Hematopoietic multipotent progenitor cell (in vitro differentiated cells): ENCODE measurements around the gene LYPD3. TPM values are rescaled to one million over a fixed set of nuclear protein-coding genes. Genes with fewer than 3 reads are reported as not detected.
"Not testable (repeated sequence)": the region's sequence is repeated elsewhere in the genome, so short reads cannot be mapped to it uniquely, and the experiment has no call there.

ENCODE experiments used
- DNase-seq, 3 donors: peaks; one replicate each; pipeline ENCODE4 v3.0.0-alpha.2; 2011 to 2015; ENCODE audit warnings: low read depth in 2 of 3, low spot score in 2 of 3
- total RNA-seq: library from RNA; depleted of rRNA; stranded (reverse); fragments of >200 nt; gene quantifications from one replicate; pipeline ENCODE4 v1.2.3, GENCODE V29; 2012

The LYPD3 gene
- total RNA-seq, 1 donor = 1.1 TPM

- no peak for DNase-seq
Observed at GRCh38 chr19:43438291-43439031, 26.9 kb downstream of the LYPD3 start.

GRCh38 chr19:43437712-43438111 is 27.7 kb downstream of the LYPD3 start:
- no peak for DNase-seq

- DNase-seq = not testable (repeated sequence)
Observed at GRCh38 chr19:43437284-43437683, 28.1 kb downstream of the LYPD3 start.

GRCh38 chr19:43435775-43436174 is 29.6 kb downstream of the LYPD3 start:
- no peak for DNase-seq

- DNase-seq = no peak
Observed at GRCh38 chr19:43433689-43434088, 31.7 kb downstream of the LYPD3 start.

GRCh38 chr19:43433358-43433673 is 32.1 kb downstream of the LYPD3 start:
- DNase-seq = no peak

- no peak for DNase-seq
Observed at GRCh38 chr19:43430976-43431375, 34.4 kb downstream of the LYPD3 start.

GRCh38 chr19:43430142-43430710 is 35.2 kb downstream of the LYPD3 start:
- no peak for DNase-seq

- no peak for DNase-seq
Observed at GRCh38 chr19:43429395-43429794, 36.0 kb downstream of the LYPD3 start.

- DNase-seq = peak in 1 of 3 donors; percentile 59
Observed at GRCh38 chr19:43425567-43426392, 39.6 kb downstream of the LYPD3 start.

- no peak for DNase-seq
Observed at GRCh38 chr19:43423779-43424178, 41.6 kb downstream of the LYPD3 start.

- no peak for DNase-seq
Observed at GRCh38 chr19:43422689-43423066, 42.7 kb downstream of the LYPD3 start.

GRCh38 chr19:43422000-43422688 is 43.3 kb downstream of the LYPD3 start:
- no peak for DNase-seq

- no peak for DNase-seq
Observed at GRCh38 chr19:43420954-43421353, 44.5 kb downstream of the LYPD3 start.

GRCh38 chr19:43416951-43417623 is 48.3 kb downstream of the LYPD3 start:
- peak in 1 of 3 donors; percentile 4 for DNase-seq

- DNase-seq = no peak
Observed at GRCh38 chr19:43414554-43414953, 50.9 kb downstream of the LYPD3 start, which contains the start of gene TEX101. TEX101 (plus strand) TSS chr19:43414890; CDS start chr19:43415920, 1,030 bp downstream.

GRCh38 chr19:43412441-43412840 is 53.0 kb downstream of the LYPD3 start:
- no peak for DNase-seq
